ENCODE results near the gene B3GNT5.

DNA sequence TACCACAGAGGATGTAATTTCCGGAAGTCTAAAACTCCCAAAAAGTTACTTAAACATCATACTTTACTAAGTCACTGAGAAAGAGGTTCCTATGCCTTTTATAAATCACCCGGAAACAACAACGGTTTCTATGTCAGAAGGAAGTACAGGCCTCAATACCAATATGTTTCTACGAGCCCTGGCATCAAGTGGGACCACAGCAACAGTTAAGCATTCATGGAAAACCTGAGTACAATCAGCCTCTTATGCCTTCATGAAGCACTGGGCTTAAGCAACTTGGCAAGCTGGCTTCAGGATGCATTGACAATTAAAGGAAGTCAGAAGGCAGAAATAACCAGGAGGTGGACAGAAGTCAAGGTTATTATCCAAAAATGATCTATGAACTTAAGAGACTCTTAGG is 19.1 kb upstream of the B3GNT5 start:
- TF ChIP-seq POLR2AphosphoS5 (IDR thresholded peaks at IDR 0.05; ENCODE audit: low read depth): no peak
- TF ChIP-seq, protein P1, sequence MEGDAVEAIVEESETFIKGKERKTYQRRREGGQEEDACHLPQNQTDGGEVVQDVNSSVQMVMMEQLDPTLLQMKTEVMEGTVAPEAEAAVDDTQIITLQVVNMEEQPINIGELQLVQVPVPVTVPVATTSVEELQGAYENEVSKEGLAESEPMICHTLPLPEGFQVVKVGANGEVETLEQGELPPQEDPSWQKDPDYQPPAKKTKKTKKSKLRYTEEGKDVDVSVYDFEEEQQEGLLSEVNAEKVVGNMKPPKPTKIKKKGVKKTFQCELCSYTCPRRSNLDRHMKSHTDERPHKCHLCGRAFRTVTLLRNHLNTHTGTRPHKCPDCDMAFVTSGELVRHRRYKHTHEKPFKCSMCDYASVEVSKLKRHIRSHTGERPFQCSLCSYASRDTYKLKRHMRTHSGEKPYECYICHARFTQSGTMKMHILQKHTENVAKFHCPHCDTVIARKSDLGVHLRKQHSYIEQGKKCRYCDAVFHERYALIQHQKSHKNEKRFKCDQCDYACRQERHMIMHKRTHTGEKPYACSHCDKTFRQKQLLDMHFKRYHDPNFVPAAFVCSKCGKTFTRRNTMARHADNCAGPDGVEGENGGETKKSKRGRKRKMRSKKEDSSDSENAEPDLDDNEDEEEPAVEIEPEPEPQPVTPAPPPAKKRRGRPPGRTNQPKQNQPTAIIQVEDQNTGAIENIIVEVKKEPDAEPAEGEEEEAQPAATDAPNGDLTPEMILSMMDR (IDR thresholded peaks at IDR 0.05; ENCODE audit: insufficient read depth, low read length): no peak
- TF ChIP-seq, protein P2, sequence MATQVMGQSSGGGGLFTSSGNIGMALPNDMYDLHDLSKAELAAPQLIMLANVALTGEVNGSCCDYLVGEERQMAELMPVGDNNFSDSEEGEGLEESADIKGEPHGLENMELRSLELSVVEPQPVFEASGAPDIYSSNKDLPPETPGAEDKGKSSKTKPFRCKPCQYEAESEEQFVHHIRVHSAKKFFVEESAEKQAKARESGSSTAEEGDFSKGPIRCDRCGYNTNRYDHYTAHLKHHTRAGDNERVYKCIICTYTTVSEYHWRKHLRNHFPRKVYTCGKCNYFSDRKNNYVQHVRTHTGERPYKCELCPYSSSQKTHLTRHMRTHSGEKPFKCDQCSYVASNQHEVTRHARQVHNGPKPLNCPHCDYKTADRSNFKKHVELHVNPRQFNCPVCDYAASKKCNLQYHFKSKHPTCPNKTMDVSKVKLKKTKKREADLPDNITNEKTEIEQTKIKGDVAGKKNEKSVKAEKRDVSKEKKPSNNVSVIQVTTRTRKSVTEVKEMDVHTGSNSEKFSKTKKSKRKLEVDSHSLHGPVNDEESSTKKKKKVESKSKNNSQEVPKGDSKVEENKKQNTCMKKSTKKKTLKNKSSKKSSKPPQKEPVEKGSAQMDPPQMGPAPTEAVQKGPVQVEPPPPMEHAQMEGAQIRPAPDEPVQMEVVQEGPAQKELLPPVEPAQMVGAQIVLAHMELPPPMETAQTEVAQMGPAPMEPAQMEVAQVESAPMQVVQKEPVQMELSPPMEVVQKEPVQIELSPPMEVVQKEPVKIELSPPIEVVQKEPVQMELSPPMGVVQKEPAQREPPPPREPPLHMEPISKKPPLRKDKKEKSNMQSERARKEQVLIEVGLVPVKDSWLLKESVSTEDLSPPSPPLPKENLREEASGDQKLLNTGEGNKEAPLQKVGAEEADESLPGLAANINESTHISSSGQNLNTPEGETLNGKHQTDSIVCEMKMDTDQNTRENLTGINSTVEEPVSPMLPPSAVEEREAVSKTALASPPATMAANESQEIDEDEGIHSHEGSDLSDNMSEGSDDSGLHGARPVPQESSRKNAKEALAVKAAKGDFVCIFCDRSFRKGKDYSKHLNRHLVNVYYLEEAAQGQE (IDR thresholded peaks at IDR 0.05; ENCODE audit: insufficient replicate concordance, low read depth): no peak
- no peak for TF ChIP-seq GABPA (IDR thresholded peaks at IDR 0.05; ENCODE audit: low read depth)
- peak; percentile 34; the same call in 1 of the 2 replicates for TF ChIP-seq SPI1 (IDR thresholded peaks at IDR 0.05; ENCODE audit: borderline replicate concordance, low read depth)

Measured in HL-60 (cell line).